Posterior cingulate gyrus (tissue), 11 donors: ENCODE data around the gene OR2T6.
"Not testable (repeated sequence)": the region's sequence is repeated elsewhere in the genome, so short reads cannot be mapped to it uniquely, and the experiment has no call there.

Source experiments
- DNase-seq, 10 donors: peaks; one replicate each; pipeline versions ENCODE4 v3.0.0 to v3.0.0-alpha.2; 2020 to 2021; ENCODE audit warnings: mixed read lengths in 3 of 10
- intact Hi-C: fragments of 100-400 bp; cut with DNase I; formaldehyde crosslinking; loops from one replicate; pipeline ENCODE4 v1.15.1; 2023

OR2T6 gene

DNA sequence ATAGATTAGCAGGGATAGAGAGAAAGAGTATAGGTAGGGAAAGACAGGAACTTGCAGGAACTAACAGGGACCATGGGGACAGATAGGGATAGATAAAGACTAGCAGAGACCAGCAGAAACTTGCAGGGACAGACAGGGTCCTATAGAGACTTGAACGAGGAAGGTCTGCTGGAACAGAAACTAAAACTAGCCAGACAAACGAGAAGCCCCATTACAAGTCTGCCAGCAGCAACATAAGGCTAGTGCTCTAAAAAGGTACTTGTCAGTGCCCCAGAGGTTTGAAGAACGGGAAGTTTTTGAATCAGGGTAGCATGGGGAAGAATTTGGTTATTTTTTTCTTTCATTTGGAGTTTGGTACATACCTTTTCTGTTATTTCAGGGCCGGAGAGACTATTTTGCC, 56.7 kb downstream of the OR2T6 start:
- intact Hi-C loops, DNase-seq: not testable (repeated sequence)

DNA sequence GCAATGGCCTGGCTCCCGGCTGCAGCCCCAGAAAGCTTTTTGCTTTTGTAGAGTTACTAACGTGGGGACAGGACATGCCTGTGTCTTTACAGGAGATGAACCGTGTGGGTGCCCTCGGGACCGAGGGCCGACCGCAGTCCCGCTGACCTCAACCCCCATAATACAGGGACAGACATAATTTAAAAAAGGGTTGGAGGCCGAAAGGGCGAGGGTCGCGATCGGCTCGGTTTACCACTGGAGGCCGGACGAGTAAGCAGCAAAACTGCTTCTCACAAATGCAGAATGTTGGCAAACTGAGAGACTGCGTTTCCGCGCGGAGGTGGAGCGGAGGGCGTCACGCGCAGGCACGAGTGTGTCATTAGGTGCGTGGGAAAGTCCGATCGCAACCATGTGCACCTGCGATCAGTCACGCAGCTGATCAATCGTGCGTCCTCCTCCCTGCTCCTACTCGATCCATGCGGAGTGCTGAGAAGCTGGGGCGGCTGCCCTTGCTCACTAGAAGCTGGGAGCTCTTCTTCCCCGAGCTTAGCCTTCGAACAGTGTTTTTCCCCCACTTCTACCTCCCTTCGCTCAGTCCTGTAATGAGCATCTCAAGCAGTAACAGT, 58.4 kb downstream of the OR2T6 start:
- DNase-seq = peak in 1 of 10 donors; percentile 42
- intact Hi-C loops = not testable (repeated sequence)

DNA sequence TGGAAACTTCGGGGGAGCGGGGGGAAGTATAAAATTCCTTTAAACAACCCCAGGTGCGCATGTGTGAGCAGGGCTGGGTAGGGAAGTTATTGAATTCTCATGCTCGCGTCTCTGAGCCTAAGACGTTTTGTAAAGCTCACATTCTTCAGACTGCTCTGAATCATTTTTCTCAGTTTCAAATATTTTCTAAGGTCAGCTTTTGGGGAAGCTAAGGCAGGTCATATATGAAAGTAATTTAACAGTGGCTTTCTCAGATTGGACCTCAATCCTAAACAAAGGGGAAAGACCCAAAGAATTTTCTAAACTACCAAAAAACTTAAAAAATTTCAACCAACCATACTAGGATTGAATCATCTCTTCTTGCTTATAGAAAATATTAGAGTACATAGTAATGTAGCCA, 59.4 kb downstream of the OR2T6 start:
- DNase-seq, intact Hi-C loops: not testable (repeated sequence)

DNA sequence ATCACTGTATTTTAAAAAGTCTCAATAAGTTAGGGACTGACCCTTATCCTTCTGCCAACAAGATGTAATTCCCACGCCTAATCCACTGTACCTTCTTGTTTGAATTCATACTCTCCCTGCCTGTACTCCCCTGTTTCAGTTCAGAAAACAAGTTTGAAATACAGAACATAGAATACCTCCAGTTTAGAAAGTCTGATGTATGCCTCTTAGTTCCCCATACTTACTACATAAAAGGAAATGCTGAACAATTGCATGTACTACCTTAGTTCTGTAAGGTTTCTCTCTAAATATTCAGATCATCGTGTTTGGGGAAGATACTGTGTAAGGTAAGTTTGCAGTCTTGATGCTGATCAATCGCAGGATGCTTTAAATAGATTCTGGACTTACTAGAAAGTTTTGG, 60.8 kb downstream of the OR2T6 start:
- intact Hi-C loops, DNase-seq: not testable (repeated sequence)

DNA sequence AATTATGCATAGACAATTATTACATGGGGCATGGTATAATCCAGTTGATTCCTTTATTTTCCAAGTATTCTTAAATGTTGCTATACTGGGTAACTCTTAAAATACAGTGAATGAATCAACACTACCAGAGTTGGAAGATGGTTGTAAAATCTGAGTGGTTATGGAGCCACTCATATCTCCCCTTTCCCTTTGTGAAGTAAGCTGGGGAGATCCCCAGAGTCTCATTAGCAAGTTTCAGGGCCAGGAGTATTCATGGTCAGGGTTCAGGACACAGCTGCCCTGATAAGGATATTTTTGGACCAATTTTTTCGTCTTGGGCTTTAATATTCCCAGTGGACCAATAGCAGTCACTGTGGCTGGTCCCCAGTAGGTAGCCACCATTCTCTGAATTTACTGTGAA, 63.1 kb downstream of the OR2T6 start:
- intact Hi-C loops, DNase-seq: not testable (repeated sequence)

DNA sequence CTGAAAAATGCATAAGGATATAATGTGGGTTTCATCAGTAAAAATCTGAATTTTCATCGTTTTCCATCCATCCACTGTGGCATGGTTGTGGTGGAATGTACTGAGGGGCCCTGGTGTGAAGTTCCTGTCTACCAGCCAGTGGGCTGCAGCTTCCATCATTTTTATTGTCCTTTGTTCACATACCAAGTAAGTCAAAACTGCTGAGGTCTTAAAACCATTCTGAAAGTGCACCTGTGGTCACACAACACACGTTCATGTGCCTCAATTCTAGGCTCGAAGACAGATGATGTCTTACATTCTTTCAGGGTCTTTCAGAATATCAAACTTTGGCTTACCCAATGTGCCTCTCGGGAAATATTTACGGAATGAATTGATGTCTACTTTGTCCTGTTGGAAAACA, 63.7 kb downstream of the OR2T6 start:
- DNase-seq, intact Hi-C loops: not testable (repeated sequence)
